Heart left ventricle (tissue), 16 donors: Measurements from ENCODE around the gene OR52D1. TPM values are rescaled to one million over a fixed set of nuclear protein-coding genes. Genes with fewer than 3 reads are reported as not detected.

ENCODE experiments used
- ATAC-seq, 4 donors: fragments of 200-7000 bp; cut with Tn5 transposase; one replicate each; pipeline ENCODE4 v1.9.1; 2020 to 2022; ENCODE audit warnings: moderate library complexity in 4 of 4, mild to moderate bottlenecking in 3 of 4, moderate number of reproducible peaks in 1 of 4
- DNase-seq, 5 donors: peaks; one replicate each; pipeline ENCODE4 v3.0.0-alpha.2; 2020
- H3K27ac ChIP-seq, 12 donors: fragments of 200-600 bp; sonication (generic) in 4 of 12; one replicate each; pipeline versions ENCODE4 v1.5.0 to v1.8.0; 2016 to 2022; ENCODE audit warnings: mild to moderate bottlenecking in 2 of 12
- H3K27me3 ChIP-seq, 9 donors: fragments of 200-600 bp; sonication (generic) in 2 of 9; one replicate each; pipeline versions ENCODE4 v1.5.1 to v1.8.0; 2016 to 2022; ENCODE audit warnings: mild to moderate bottlenecking in 3 of 9
- H3K36me3 ChIP-seq, 9 donors: fragments of 200-600 bp; sonication (generic) in 2 of 9; one replicate each; pipeline versions ENCODE4 v1.5.0 to v1.8.0; 2018 to 2022; ENCODE audit warnings: mild to moderate bottlenecking in 2 of 9
- H3K4me1 ChIP-seq, 12 donors: fragments of 200-600 bp; sonication (generic) in 4 of 12; one replicate each; pipeline versions ENCODE4 v1.5.0 to v1.8.0; 2016 to 2022; ENCODE audit warnings: mild to moderate bottlenecking in 3 of 12
- H3K4me3 ChIP-seq, 12 donors: fragments of 200-600 bp; sonication (generic) in 4 of 12; one replicate each; pipeline versions ENCODE4 v1.5.0 to v1.8.0; 2017 to 2022; ENCODE audit warnings: mild to moderate bottlenecking in 9 of 12, moderate library complexity in 4 of 12
- H3K9me3 ChIP-seq, 12 donors: fragments of 200-600 bp; sonication (generic) in 4 of 12; one replicate each; pipeline versions ENCODE4 v1.5.0 to v1.8.0; 2016 to 2022; ENCODE audit warnings: mild to moderate bottlenecking in 1 of 12
- POLR2A ChIP-seq, 2 donors: fragments of 450-650 bp; IDR thresholded peaks; one replicate each; pipeline ENCODE4 v1.6.1; 2017; ENCODE audit warnings: antibody characterized with exemption in 2 of 2, mild to moderate bottlenecking in 2 of 2, moderate library complexity in 2 of 2
- WGBS, 4 donors: extraction: QIAGEN DNeasy Blood & Tissue Kit in 2 of 4; methylation state at CpG; one replicate each; pipeline versions ENCODE4 v1.1.5 to v1.1.7; 2013 to 2018; 5-methylcytosine and 5-hydroxymethylcytosine counted together
- intact Hi-C, 10 donors: fragments of 100-400 bp; cut with DNase I; formaldehyde crosslinking; loops; one replicate each; pipeline versions ENCODE4 v1.11.1 to v1.14.2; 2022
- polyA plus RNA-seq, 2 donors: library from polyadenylated mRNA; stranded (reverse); fragments of 200-250 nt; gene quantifications; one replicate each; pipeline ENCODE4 v1.2.3, GENCODE V29; 2013
- total RNA-seq, 9 donors: library from RNA; depleted of rRNA in 2 of 9; stranded (reverse); fragments of >200 nt in 2 of 9; fragmentation: NEBNext Ultra II Directional in 3 of 9; extraction: Animal tissue kit (Norgen Biotek cat#: 25700) in 3 of 9; gene quantifications; one replicate each; pipeline versions ENCODE4 v1.1.0 to v1.2.4, GENCODE V29; 2016 to 2023
- TF ChIP-seq, protein P1 (sequence below), 12 donors: fragments of 200-600 bp; sonication (generic) in 4 of 12; IDR thresholded peaks; one replicate each; pipeline versions ENCODE4 v1.5.0 to v1.8.0; 2018 to 2022; ENCODE audit warnings: antibody characterized with exemption in 12 of 12, mild to moderate bottlenecking in 5 of 12
- donor health status: ischemic (EF 13 %, LVEDD 7.1; RV severe dilation, severe dysfunction).
- donor health status: healthy with polysubstance abuse.
- donor health status: DM: no; HTN: yes; CAD: no.
- donor health status: DM: no; HTN: no; CAD: no.
- donor health status: ischemic (EF 25% LVEDD 6.9; RV normal size, moderate dysfunction).
- donor health status: ischemic (EF 25% LVEDD 5.7; RV mildly dilated, moderate dysfunction).
- donor health status: healthy.
- donor health status: DM: yes; HTN: yes; CAD: no.
- donor health status: ischemic (EF 35%, LVEDD 5.7; RV mildly dilated, moderate dysfunction).
- donor health status: nonischemic (EF 11% LVEDD 7.7; RV severe dilation, severe dysfunction).
- donor health status: DM: yes; HTN: yes; CAD: no.
- donor health status: PGD.
- donor health status: ischemic (EF 29% LVEDD 5.4; RV normal size, mild dysfunction).
- donor health status: nonischemic (EF 23%, LVEDD 6.1; RV moderate dilation, normal function).

The OR52D1 gene
- total and polyA plus RNA-seq, 11 donors = not detected

DNA sequence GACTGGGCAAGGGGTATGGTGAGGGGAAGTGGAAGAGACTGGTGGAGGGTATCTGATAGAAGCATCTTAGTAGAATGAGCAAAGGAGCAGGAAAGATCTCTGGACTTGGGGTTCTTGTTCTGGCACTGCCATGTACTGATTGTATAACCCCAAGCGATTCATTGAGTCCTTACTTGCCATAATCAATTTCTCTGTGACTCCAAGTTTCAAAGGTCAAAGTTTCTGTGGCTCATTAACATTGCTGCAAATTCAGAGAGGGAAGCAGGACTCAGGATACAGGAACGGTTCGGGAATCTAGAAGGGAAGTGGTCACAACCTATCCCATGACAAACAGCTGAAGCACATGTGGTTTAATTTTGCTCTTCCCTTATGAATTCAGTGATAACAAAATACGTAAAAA, 39.1 kb upstream of the OR52D1 start:
- no peak for ATAC-seq
- H3K27me3 ChIP-seq = no peaks in the 10 kb centered on the region
- DNase-seq = no peak
- H3K36me3 ChIP-seq = no peaks in the 10 kb centered on the region
- TF ChIP-seq, protein P1, sequence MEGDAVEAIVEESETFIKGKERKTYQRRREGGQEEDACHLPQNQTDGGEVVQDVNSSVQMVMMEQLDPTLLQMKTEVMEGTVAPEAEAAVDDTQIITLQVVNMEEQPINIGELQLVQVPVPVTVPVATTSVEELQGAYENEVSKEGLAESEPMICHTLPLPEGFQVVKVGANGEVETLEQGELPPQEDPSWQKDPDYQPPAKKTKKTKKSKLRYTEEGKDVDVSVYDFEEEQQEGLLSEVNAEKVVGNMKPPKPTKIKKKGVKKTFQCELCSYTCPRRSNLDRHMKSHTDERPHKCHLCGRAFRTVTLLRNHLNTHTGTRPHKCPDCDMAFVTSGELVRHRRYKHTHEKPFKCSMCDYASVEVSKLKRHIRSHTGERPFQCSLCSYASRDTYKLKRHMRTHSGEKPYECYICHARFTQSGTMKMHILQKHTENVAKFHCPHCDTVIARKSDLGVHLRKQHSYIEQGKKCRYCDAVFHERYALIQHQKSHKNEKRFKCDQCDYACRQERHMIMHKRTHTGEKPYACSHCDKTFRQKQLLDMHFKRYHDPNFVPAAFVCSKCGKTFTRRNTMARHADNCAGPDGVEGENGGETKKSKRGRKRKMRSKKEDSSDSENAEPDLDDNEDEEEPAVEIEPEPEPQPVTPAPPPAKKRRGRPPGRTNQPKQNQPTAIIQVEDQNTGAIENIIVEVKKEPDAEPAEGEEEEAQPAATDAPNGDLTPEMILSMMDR (IDR thresholded peaks at IDR 0.05) = no peak
- no peak for TF ChIP-seq POLR2A (IDR thresholded peaks at IDR 0.05)
- WGBS, 4 donors = 78 to 82% (median 80%) methylated on average over 4 of the region's 4 CpGs
- no peaks in the 10 kb centered on the region for H3K9me3 ChIP-seq
- no peaks in the 10 kb centered on the region for H3K4me1 ChIP-seq
- no peak overlapping the region for H3K27ac ChIP-seq
- H3K4me3 ChIP-seq = no peak overlapping the region
- intact Hi-C loops = no loop called here

DNA sequence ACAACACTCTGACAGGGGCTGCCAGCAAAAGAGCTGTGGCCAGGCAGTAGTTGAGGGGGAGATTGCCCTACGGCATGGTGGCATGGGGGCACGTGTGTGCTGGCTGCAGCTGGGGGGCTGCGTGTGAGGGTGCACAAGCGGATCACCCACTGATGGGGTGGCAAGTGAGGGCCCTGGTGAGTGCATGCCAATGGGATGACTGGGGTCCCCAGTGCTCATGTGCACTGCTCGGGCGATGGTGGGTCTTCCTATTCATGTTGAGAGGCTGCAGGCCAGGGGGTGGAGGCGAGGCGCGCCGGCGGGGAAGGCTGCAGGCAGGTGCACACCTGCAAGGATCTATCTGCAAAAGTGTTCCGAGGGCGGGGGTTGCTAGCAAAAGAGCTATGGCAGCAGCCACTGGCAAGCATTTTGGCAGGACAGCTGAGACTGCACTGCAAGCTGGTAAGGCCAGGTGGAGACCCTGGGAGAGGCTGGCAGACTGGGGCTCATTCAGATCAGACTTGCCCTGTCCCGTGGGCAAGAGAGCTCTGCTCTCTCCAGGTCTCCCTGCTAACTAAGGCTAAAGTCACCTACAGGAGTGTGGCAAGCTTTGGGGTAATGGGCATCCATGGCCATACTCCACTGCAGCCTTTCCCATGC, 27.4 kb upstream of the OR52D1 start:
- DNase-seq = no peak

DNA sequence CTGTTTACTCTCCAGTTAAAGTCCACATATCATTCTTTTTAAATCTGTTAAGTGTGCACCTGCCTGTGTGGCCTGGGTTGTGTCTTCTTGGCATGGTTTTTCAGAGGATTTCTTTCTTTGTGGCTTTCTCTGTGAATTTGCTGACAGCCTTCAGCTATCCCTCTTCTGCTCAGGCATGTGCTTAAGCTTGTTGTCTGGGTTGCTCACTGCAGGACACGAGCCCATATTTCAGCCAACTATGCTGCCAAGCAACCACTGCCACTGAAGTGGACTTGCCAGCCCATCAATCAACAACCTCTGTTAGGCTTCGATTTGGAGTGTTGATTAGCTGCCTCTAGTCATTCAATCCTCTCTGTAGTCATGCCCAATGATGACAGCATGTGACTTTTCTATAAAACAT, 21.0 kb upstream of the OR52D1 start:
- no peak overlapping the region for H3K27ac ChIP-seq
- ATAC-seq = no peak
- no peaks in the 10 kb centered on the region for H3K4me1 ChIP-seq
- WGBS, 4 donors = 36 to 57% (median 44%) methylated on average over 2 of the region's 2 CpGs
- TF ChIP-seq, protein P1 (IDR thresholded peaks at IDR 0.05) = no peak
- TF ChIP-seq POLR2A (IDR thresholded peaks at IDR 0.05) = no peak
- H3K27me3 ChIP-seq = no peaks in the 10 kb centered on the region
- no peak for DNase-seq
- no peak overlapping the region for H3K4me3 ChIP-seq
- intact Hi-C loops = no loop called here
- H3K36me3 ChIP-seq = no peaks in the 10 kb centered on the region
- no peaks in the 10 kb centered on the region for H3K9me3 ChIP-seq

More for the DNA sequence above, 27.4 kb upstream of the OR52D1 start:
- no peaks in the 10 kb centered on the region for H3K9me3 ChIP-seq
- H3K4me1 ChIP-seq = no peaks in the 10 kb centered on the region
- intact Hi-C loops = no loop called here
- TF ChIP-seq, protein P1 (IDR thresholded peaks at IDR 0.05) = no peak
- TF ChIP-seq POLR2A (IDR thresholded peaks at IDR 0.05) = no peak
- H3K27ac ChIP-seq = no peak overlapping the region
- no peak overlapping the region for H3K4me3 ChIP-seq
- 86 to 90% (median 88%) methylated on average over 4 to 14 of the region's 14 CpGs for WGBS, 4 donors
- H3K36me3 ChIP-seq = no peaks in the 10 kb centered on the region
- ATAC-seq = no peak
- no peaks in the 10 kb centered on the region for H3K27me3 ChIP-seq

DNA sequence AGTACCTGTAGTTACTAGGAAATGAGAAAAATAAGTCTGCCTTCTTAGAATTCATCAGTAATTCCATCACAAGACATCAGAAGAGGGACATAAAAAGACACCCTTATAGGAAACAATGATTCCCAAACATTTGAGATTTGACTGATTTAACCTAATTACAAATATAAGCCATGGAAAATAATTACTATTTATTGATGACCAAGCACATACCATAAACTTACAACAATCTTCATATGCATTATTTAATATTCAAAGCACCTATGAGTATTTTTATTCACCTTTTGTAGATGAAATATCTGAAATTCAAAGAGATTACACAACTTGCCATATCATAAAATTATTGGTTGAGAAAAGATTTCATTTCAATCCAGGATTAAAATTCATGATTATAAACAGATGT, 14.6 kb upstream of the OR52D1 start:
- H3K4me1 ChIP-seq = no peaks in the 10 kb centered on the region
- peaks cover 0 to 6% (median 0%) of the 10 kb centered on the region in 9 donors for H3K27me3 ChIP-seq
- ATAC-seq (no peak), DNase-seq (no peak)
- H3K4me3 ChIP-seq = no peak overlapping the region
- no peak overlapping the region for H3K27ac ChIP-seq
- H3K9me3 ChIP-seq = no peaks in the 10 kb centered on the region
- no peaks in the 10 kb centered on the region for H3K36me3 ChIP-seq
- TF ChIP-seq POLR2A (IDR thresholded peaks at IDR 0.05) = no peak
- TF ChIP-seq, protein P1 (IDR thresholded peaks at IDR 0.05) = no peak
- intact Hi-C loops = loop anchor here in 5 of 10 donors (2.0 to 10.0 kb wide), 3 partner anchors 81 to 335 kb away; partner anchors contain the start of gene OR52N2 (in 2 of the 5)
